Ramos (cell line): Measurements from ENCODE around the gene C6orf58.
"Not testable (repeated sequence)": the region's sequence is repeated elsewhere in the genome, so short reads cannot be mapped to it uniquely, and the experiment has no call there.

ENCODE experiments used
- in situ Hi-C: fragments of 300-500 bp; cut with MboI; formaldehyde crosslinking; loops from one replicate; pipeline ENCODE4 v1.14.3; 2022; ENCODE audit warnings: low sequenced_read_pairs; ENCODE audit not compliant: unreplicated experiment

C6orf58 gene

GRCh38 chr6:127589135-127589534 lies 12.2 kb downstream of the C6orf58 start:
- in situ Hi-C loops = no loop called here

DNA sequence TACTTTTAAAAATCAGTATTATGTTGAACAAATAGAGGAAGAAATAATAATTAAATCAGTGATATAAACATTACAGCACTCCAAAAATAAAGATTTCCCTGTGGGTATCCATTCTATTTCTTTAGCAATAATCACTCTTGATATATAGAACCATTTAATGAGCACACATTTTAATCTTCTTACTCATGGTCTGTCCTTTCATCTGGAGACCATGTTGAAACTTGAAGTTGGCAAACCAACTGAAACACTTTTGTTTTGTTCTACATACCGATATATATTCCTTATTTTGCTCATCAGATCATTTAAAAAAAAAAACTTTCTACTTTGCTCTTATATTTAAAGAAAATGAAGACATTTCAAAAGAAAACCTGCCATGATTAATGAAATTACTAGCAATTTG lies 13.4 kb downstream of the C6orf58 start:
- in situ Hi-C loops = no loop called here

- in situ Hi-C loops = no loop called here
These were observed 16.0 kb downstream of the C6orf58 start for GRCh38 chr6:127592964-127593363.

- in situ Hi-C loops = not testable (repeated sequence)
These were observed 16.5 kb downstream of the C6orf58 start for GRCh38 chr6:127593456-127593855.

- in situ Hi-C loops = no loop called here
These were observed 29.2 kb downstream of the C6orf58 start for GRCh38 chr6:127606131-127606562.

DNA sequence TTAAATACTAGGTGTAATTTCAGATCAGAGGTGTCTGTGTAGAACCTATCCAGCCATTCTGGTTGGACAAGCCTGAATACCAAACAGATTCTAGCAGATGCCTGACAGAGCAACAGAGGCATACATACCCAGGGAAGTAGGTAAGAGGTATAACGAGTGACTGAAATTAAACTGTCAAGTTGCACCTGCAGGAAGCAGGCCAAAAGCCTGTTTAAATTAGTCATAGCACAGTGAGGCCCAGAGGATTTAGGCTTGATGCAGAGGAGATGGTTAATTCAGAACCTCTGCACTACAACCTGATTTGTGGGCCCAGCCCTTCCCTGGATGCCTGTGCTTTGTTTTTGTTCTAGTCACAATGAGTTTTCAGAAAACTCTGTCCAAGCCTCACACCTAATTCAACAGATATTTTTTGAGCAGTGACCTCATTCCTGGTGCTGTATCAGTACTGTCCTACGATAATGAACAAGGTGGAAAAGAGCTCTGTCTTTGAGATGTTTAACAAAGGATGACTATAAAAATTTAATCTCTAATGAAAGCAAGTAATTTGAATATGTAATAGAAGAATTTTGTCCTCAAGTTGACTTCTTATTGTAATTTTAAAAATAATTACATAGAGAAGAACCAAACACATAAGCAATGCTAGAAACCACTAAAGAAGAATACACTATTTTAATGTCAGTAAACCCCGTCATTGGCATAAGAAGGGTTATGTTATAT lies 31.7 kb downstream of the C6orf58 start:
- in situ Hi-C loops = no loop called here

- in situ Hi-C loops = no loop called here
These were observed 41.8 kb downstream of the C6orf58 start for GRCh38 chr6:127618729-127619128.

- in situ Hi-C loops = no loop called here
These were observed 53.8 kb downstream of the C6orf58 start for GRCh38 chr6:127630800-127631199.

GRCh38 chr6:127634178-127634577 lies 57.2 kb downstream of the C6orf58 start:
- in situ Hi-C loops = no loop called here

GRCh38 chr6:127635091-127635490 lies 58.1 kb downstream of the C6orf58 start:
- in situ Hi-C loops = no loop called here

DNA sequence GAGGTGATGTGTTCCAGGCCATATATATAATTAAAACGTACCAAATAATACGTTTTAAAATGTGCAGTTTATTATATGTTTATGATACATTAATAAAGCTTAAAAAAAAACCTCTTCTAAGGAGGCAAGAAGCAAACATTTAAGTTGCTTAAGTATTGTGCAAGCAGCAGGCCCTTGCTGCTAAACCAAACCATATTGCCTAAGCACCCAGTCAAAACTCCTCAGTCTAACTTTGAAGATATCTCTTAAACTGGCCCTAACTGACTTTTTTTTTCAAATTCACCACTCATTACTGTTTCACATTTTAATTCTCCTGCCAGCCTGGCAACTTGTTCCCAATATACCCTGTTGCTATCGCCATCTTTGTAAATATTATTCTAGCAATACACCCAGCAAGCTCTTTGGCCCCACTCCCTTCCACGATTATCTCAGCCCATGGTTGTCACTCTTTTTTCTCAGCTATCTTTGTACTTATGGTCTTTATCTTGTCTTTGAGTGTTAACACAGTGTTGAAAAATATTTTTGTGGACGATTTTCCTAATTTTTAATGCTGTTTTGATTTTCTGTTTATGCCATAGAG lies 60.9 kb downstream of the C6orf58 start:
- in situ Hi-C loops = no loop called here
